ENCODE results near the gene CYBB.

CYBB gene

DNA sequence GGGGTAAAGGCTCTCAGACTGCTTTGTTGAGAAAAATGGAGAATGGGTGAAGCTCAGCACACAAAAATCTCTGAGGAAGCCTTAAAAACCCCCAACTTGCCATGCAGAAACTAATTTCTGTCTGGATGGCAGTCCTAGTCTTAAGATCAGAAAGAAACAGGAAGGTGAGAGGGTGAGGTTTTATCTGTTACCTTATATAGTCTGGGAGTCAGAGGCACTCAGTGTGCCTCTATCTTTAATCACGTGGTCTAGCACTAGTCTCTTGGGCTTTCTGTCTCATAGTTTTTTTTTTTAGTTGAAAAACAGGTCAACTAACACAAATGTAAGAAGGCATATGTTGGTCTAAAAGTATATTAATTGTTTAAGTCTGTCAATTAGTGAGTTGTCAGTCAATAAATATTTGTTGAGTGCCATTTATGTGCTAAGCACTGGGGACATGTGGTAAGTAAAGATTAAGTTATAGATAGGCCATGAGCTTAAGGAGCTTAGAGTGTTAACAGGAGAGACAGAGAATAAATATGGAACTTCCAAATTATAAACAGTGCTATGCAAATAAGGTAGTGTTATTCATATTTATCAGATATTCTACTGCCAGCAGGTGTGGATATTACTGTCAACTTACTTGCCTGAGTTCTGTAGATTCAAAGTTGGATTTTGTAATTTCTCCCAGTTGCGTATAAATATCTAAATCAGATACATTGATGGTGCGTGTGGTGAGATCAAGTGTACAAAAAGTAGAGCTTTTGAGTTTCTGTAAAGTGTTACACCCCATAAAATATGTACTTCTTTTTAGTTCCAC is 7.0 kb downstream of the CYBB start:
- FAIRE-seq (peak; percentile 94), DNase-seq (ENCODE audit: insufficient read length) (no peak)
- no peak for TF ChIP-seq TAF1 (IDR thresholded peaks at IDR 0.05; ENCODE audit: borderline replicate concordance, low read depth, low read length)
- TF ChIP-seq POLR2AphosphoS5 (IDR thresholded peaks at IDR 0.05; ENCODE audit: low read depth, low read length), result no peak
- TF ChIP-seq POLR2A (IDR thresholded peaks at IDR 0.05; ENCODE audit: low read depth, low read length), result peak; percentile 66

DNA sequence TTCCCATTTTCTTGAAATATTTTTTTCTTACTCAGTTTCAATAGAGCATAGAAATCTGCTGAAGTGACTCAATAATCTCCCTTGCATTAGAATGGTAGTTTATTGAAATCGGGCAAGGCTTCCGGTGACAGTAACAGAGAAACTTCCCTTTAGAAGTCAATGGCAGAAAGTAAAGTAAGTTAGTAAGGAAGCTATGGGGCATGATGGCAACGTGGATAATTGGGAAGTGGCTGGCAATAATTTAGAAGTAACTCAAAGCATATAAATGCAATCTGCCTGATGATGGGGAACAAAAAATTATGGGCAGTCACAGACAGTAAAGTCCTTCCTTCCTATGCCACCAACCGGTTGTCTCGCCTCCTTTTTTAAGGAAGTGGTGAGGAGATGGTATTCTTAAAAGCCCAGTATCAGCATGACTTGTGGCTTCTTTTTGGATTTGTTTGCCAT is 7.6 kb downstream of the CYBB start:
- no peak for FAIRE-seq
- DNase-seq (ENCODE audit: insufficient read length), result no peak
- TF ChIP-seq TAF1 (IDR thresholded peaks at IDR 0.05; ENCODE audit: borderline replicate concordance, low read depth, low read length) (no peak), POLR2AphosphoS5 (IDR thresholded peaks at IDR 0.05; ENCODE audit: low read depth, low read length) (no peak), POLR2A (IDR thresholded peaks at IDR 0.05; ENCODE audit: low read depth, low read length) (no peak)

DNA sequence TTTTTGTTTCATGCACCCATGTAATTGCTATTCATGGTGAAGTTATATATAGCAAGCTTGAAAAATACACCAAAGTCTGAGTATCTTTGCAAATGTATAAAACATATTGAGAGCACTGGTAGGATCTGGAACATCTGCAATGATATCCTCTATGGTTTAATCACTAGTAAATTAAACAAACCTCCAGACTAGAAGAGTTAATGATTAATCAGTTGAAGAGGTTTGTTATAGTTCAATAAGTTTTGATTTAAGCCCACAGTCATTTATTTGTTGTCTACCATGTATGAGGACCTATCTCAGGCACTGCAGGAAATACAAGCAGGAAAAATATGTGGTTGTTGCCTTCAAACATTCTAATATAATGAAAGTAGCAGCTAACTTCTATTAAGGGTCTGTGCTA is 16.5 kb downstream of the CYBB start:
- no peak for TF ChIP-seq POLR2AphosphoS5 (IDR thresholded peaks at IDR 0.05; ENCODE audit: low read depth, low read length)
- no peak for TF ChIP-seq TAF1 (IDR thresholded peaks at IDR 0.05; ENCODE audit: borderline replicate concordance, low read depth, low read length)
- no peak for TF ChIP-seq POLR2A (IDR thresholded peaks at IDR 0.05; ENCODE audit: low read depth, low read length)
- DNase-seq (ENCODE audit: insufficient read length) (no peak), FAIRE-seq (no peak)

DNA sequence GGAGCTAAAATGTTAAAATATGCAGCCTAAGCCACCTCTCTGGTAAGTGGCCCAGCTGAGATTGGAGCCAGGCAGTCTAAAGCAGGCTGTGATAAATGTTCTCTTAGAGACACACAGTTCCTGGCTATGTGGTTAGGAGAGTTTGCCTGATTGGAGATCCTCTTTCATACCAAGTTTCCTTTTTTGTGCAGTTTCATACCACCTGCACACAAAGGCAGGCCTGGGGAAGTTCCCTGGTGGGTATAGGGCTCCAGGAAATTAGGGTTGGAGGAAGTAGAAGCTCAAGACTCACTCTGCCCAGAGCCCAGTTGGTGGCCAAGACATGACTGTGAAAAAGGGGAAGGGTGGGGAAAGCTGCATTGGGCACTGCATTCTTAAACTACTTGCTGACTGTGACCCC is 16.9 kb downstream of the CYBB start:
- FAIRE-seq, result peak; percentile 93
- TF ChIP-seq POLR2AphosphoS5 (IDR thresholded peaks at IDR 0.05; ENCODE audit: low read depth, low read length) (no peak), POLR2A (IDR thresholded peaks at IDR 0.05; ENCODE audit: low read depth, low read length) (no peak), TAF1 (IDR thresholded peaks at IDR 0.05; ENCODE audit: borderline replicate concordance, low read depth, low read length) (no peak)
- no peak for DNase-seq (ENCODE audit: insufficient read length)

DNA sequence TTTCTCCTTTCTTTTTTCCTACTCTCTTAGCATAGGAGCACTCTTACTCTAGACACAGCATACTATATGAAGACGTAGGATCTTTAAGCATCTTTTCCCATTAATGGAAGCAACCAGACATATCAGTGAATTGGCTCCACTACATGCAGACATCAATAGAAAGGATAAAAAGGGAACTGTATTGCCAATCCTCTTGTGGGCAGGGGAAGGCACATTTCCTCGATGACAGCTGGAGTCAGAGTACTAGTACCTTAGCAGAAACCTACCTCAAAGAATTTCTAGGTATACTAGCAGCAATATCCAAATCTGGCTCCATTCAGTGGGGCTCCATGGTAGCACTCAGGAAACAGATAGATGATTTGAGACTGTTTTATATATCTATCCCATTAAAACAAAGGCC is 20.1 kb downstream of the CYBB start:
- FAIRE-seq, result no peak
- DNase-seq (ENCODE audit: insufficient read length), result no peak
- TF ChIP-seq POLR2A (IDR thresholded peaks at IDR 0.05; ENCODE audit: low read depth, low read length) (no peak), POLR2AphosphoS5 (IDR thresholded peaks at IDR 0.05; ENCODE audit: low read depth, low read length) (no peak), TAF1 (IDR thresholded peaks at IDR 0.05; ENCODE audit: borderline replicate concordance, low read depth, low read length) (no peak)

DNA sequence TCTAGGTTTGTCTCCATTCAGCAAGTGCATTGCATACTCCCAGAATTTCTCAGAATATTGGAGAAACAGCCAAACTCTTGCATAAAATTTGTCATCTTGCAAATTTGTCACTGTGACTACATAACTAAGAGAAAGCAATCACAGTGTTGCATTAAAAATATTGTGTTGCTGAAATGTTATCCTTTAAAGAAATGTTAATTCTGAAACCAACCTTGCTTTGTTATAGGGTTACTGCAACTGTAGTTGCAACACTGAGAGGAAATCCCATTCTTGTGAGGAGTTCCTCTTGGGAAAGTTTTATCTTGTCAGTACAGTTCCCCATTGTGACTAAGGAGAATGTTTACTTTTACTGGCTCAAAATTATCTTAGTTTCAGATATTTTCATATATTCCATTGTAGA is 20.9 kb downstream of the CYBB start:
- FAIRE-seq, result no peak
- TF ChIP-seq POLR2AphosphoS5 (IDR thresholded peaks at IDR 0.05; ENCODE audit: low read depth, low read length) (no peak), POLR2A (IDR thresholded peaks at IDR 0.05; ENCODE audit: low read depth, low read length) (no peak), TAF1 (IDR thresholded peaks at IDR 0.05; ENCODE audit: borderline replicate concordance, low read depth, low read length) (no peak)

DNA sequence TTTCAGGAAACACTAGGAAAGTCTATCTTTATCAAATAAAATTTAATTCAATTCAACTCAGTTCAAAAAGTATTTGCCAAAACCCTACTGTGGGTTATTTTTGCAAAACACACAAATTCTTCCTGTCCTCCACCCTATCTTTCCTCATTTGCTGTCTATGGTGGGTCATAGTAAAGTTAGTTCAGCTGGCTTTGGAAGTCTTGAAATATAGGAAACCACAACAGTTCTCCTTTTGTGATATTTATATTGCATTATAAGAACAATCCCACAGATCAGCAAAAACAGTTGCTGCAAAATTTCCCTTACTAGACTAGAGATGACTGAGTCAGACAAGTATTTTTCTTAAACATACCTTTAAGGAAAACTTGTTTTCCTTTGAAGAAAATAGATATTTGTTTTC is 22.2 kb downstream of the CYBB start:
- TF ChIP-seq TAF1 (IDR thresholded peaks at IDR 0.05; ENCODE audit: borderline replicate concordance, low read depth, low read length), result no peak
- no peak for TF ChIP-seq POLR2AphosphoS5 (IDR thresholded peaks at IDR 0.05; ENCODE audit: low read depth, low read length)
- TF ChIP-seq POLR2A (IDR thresholded peaks at IDR 0.05; ENCODE audit: low read depth, low read length), result no peak
- DNase-seq (ENCODE audit: insufficient read length) (no peak), FAIRE-seq (no peak)

More for the DNA sequence above, 20.9 kb downstream of the CYBB start:
- DNase-seq (ENCODE audit: insufficient read length), result no peak

DNA sequence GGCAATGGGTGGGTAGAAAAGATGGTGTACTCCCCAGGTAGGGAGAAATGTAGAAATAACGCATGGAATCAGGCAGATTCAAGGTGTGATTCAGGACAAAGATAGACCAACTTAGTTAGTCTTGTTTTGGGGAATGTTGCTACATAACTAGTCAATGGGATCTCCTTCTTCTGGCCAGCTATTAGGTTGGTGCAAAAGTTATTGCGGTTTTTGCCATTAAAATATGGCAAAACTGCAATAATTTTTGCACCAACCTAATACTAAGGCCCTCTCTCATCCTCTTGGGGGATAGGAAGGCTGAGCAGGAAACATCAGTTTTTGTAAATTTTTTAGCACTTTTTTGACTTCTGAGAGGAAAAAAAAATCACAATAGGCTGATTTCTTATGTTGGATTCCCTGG is 23.2 kb downstream of the CYBB start:
- DNase-seq (ENCODE audit: insufficient read length) (no peak), FAIRE-seq (peak; percentile 79)
- no peak for TF ChIP-seq POLR2AphosphoS5 (IDR thresholded peaks at IDR 0.05; ENCODE audit: low read depth, low read length)
- no peak for TF ChIP-seq POLR2A (IDR thresholded peaks at IDR 0.05; ENCODE audit: low read depth, low read length)
- no peak for TF ChIP-seq TAF1 (IDR thresholded peaks at IDR 0.05; ENCODE audit: borderline replicate concordance, low read depth, low read length)

DNA sequence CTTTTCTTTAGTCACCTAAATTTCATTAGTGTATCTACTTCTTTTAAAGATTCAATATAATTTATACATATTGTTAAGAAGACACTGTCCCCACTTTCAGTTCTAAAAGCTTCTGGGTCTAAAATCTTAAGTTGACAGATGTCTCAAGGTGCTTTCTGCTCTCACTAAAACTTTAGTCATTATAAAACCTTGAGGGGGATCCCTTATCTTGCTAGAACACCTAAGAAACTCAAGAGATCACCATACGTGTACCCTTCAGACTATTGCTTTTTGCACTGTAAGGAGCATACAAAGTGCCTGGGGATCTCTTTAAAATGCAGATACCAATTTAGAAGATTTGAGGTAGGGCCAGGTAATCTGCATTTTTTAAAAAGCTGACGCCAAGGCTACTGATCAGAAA is 30.1 kb downstream of the CYBB start:
- TF ChIP-seq POLR2AphosphoS5 (IDR thresholded peaks at IDR 0.05; ENCODE audit: low read depth, low read length) (no peak), TAF1 (IDR thresholded peaks at IDR 0.05; ENCODE audit: borderline replicate concordance, low read depth, low read length) (no peak), POLR2A (IDR thresholded peaks at IDR 0.05; ENCODE audit: low read depth, low read length) (no peak)
- peak; percentile 51 for FAIRE-seq
- DNase-seq (ENCODE audit: insufficient read length), result no peak

DNA sequence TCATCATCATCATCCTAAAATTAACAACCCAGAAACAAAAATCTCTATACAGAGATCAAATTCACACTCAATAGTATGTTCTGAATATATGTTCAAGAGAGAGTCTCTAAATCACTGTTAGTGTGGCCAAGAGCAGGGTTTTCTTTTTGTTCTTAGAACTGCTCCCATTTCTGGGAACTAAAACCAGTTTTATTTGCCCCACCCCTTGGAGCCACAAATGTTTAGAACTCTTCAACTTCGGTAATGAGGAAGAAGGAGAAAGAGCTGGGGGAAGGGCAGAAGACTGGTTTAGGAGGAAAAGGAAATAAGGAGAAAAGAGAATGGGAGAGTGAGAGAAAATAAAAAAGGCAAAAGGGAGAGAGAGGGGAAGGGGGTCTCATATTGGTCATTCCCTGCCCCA is 32.3 kb downstream of the CYBB start:
- DNase-seq (ENCODE audit: insufficient read length), result no peak
- TF ChIP-seq POLR2AphosphoS5 (IDR thresholded peaks at IDR 0.05; ENCODE audit: low read depth, low read length) (no peak), TAF1 (IDR thresholded peaks at IDR 0.05; ENCODE audit: borderline replicate concordance, low read depth, low read length) (no peak)
- FAIRE-seq, result no peak

DNA sequence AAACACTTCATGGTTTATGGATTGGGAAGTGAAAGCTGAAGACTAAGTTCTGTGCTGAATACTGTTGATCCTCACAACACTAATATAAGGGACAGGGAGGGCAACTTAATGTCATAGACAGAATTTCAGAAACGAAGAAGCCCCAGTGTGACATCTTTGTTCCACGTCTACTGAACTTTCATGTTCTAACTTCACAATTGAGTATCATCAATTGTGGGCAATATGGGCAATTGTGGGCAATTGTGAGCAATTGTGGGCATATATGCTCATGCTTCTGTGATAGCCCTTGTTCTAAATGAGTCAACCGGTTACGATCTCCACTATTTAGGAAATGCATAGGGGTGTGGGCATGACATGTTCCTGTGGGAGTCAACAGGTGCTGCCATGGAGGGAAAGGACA is 33.7 kb downstream of the CYBB start:
- DNase-seq (ENCODE audit: insufficient read length) (no peak), FAIRE-seq (peak; percentile 9)
- no peak for TF ChIP-seq POLR2AphosphoS5 (IDR thresholded peaks at IDR 0.05; ENCODE audit: low read depth, low read length)

DNA sequence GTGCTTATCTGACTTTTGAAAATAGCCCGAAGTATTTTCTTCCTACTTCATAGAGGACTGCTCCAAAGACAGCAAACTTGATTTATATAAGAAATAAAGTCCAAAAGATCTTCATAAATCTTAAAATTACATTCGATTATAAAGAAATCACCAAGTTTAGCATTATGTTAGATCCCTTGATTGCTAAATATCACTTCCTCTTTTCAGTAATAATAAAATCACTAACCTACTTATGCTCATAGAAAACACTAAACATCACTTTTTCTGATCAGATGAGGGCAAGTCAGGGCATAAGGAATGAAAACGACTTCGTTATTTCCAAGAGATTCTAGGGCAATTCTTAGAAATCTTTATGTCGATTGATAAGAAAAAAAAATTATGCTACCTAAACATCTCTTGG is 35.5 kb downstream of the CYBB start:
- DNase-seq (ENCODE audit: insufficient read length), result no peak
- FAIRE-seq, result peak; percentile 89
- TF ChIP-seq POLR2AphosphoS5 (IDR thresholded peaks at IDR 0.05; ENCODE audit: low read depth, low read length), result no peak
- no peak for TF ChIP-seq TAF1 (IDR thresholded peaks at IDR 0.05; ENCODE audit: borderline replicate concordance, low read depth, low read length)
- TF ChIP-seq POLR2A (IDR thresholded peaks at IDR 0.05; ENCODE audit: low read depth, low read length), result no peak
